Heart left ventricle (tissue), 16 donors: Measurements from ENCODE around the gene PNRC1. TPM values are rescaled to one million over a fixed set of nuclear protein-coding genes. Genes with fewer than 3 reads are reported as not detected.
"Not testable (repeated sequence)": the region's sequence is repeated elsewhere in the genome, so short reads cannot be mapped to it uniquely, and the experiment has no call there.

ENCODE experiments used
- ATAC-seq, 4 donors: fragments of 200-7000 bp; cut with Tn5 transposase; one replicate each; pipeline ENCODE4 v1.9.1; 2020 to 2022; ENCODE audit warnings: moderate library complexity in 4 of 4, mild to moderate bottlenecking in 3 of 4, moderate number of reproducible peaks in 1 of 4
- DNase-seq, 5 donors: peaks; one replicate each; pipeline ENCODE4 v3.0.0-alpha.2; 2020
- H3K27ac ChIP-seq, 12 donors: fragments of 200-600 bp; sonication (generic) in 4 of 12; one replicate each; pipeline versions ENCODE4 v1.5.0 to v1.8.0; 2016 to 2022; ENCODE audit warnings: mild to moderate bottlenecking in 2 of 12
- H3K27me3 ChIP-seq, 9 donors: fragments of 200-600 bp; sonication (generic) in 2 of 9; one replicate each; pipeline versions ENCODE4 v1.5.1 to v1.8.0; 2016 to 2022; ENCODE audit warnings: mild to moderate bottlenecking in 3 of 9
- H3K36me3 ChIP-seq, 9 donors: fragments of 200-600 bp; sonication (generic) in 2 of 9; one replicate each; pipeline versions ENCODE4 v1.5.0 to v1.8.0; 2018 to 2022; ENCODE audit warnings: mild to moderate bottlenecking in 2 of 9
- H3K4me1 ChIP-seq, 12 donors: fragments of 200-600 bp; sonication (generic) in 4 of 12; one replicate each; pipeline versions ENCODE4 v1.5.0 to v1.8.0; 2016 to 2022; ENCODE audit warnings: mild to moderate bottlenecking in 3 of 12
- H3K4me3 ChIP-seq, 12 donors: fragments of 200-600 bp; sonication (generic) in 4 of 12; one replicate each; pipeline versions ENCODE4 v1.5.0 to v1.8.0; 2017 to 2022; ENCODE audit warnings: mild to moderate bottlenecking in 9 of 12, moderate library complexity in 4 of 12
- H3K9me3 ChIP-seq, 12 donors: fragments of 200-600 bp; sonication (generic) in 4 of 12; one replicate each; pipeline versions ENCODE4 v1.5.0 to v1.8.0; 2016 to 2022; ENCODE audit warnings: mild to moderate bottlenecking in 1 of 12
- POLR2A ChIP-seq, 2 donors: fragments of 450-650 bp; IDR thresholded peaks; one replicate each; pipeline ENCODE4 v1.6.1; 2017; ENCODE audit warnings: antibody characterized with exemption in 2 of 2, mild to moderate bottlenecking in 2 of 2, moderate library complexity in 2 of 2
- WGBS, 4 donors: extraction: QIAGEN DNeasy Blood & Tissue Kit in 2 of 4; methylation state at CpG; one replicate each; pipeline versions ENCODE4 v1.1.5 to v1.1.7; 2013 to 2018; 5-methylcytosine and 5-hydroxymethylcytosine counted together
- intact Hi-C, 10 donors: fragments of 100-400 bp; cut with DNase I; formaldehyde crosslinking; loops; one replicate each; pipeline versions ENCODE4 v1.11.1 to v1.14.2; 2022
- polyA plus RNA-seq, 2 donors: library from polyadenylated mRNA; stranded (reverse); fragments of 200-250 nt; gene quantifications; one replicate each; pipeline ENCODE4 v1.2.3, GENCODE V29; 2013
- total RNA-seq, 9 donors: library from RNA; depleted of rRNA in 2 of 9; stranded (reverse); fragments of >200 nt in 2 of 9; fragmentation: NEBNext Ultra II Directional in 3 of 9; extraction: Animal tissue kit (Norgen Biotek cat#: 25700) in 3 of 9; gene quantifications; one replicate each; pipeline versions ENCODE4 v1.1.0 to v1.2.4, GENCODE V29; 2016 to 2023
- TF ChIP-seq, protein P1 (sequence below), 12 donors: fragments of 200-600 bp; sonication (generic) in 4 of 12; IDR thresholded peaks; one replicate each; pipeline versions ENCODE4 v1.5.0 to v1.8.0; 2018 to 2022; ENCODE audit warnings: antibody characterized with exemption in 12 of 12, mild to moderate bottlenecking in 5 of 12
- donor health status: ischemic (EF 13 %, LVEDD 7.1; RV severe dilation, severe dysfunction).
- donor health status: healthy with polysubstance abuse.
- donor health status: DM: no; HTN: yes; CAD: no.
- donor health status: DM: no; HTN: no; CAD: no.
- donor health status: ischemic (EF 25% LVEDD 6.9; RV normal size, moderate dysfunction).
- donor health status: ischemic (EF 25% LVEDD 5.7; RV mildly dilated, moderate dysfunction).
- donor health status: healthy.
- donor health status: DM: yes; HTN: yes; CAD: no.
- donor health status: ischemic (EF 35%, LVEDD 5.7; RV mildly dilated, moderate dysfunction).
- donor health status: nonischemic (EF 11% LVEDD 7.7; RV severe dilation, severe dysfunction).
- donor health status: DM: yes; HTN: yes; CAD: no.
- donor health status: PGD.
- donor health status: ischemic (EF 29% LVEDD 5.4; RV normal size, mild dysfunction).
- donor health status: nonischemic (EF 23%, LVEDD 6.1; RV moderate dilation, normal function).

The PNRC1 gene
- total and polyA plus RNA-seq, 11 donors: 46.1 to 280 (median 183) TPM

DNA sequence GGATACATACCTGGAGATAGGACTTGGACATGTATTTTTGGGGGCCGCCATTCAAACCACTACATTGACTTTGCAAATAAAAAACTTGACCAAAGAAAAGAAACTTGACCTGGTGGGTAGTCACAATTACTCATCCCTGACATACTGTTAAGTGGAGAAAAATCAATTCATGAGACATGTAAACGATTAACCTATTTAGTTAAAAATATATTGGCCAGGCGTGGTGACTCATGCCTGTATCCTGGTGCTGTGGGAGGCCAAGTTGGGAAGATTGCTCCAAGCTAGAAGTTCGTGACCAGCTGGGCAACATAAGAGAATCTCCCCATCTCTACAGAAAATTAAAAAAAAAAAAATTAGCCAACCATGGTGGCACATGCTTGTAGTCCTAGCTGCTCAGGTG, 39.8 kb downstream of the PNRC1 start:
- TF ChIP-seq POLR2A (IDR thresholded peaks at IDR 0.05): no peak
- TF ChIP-seq, protein P1, sequence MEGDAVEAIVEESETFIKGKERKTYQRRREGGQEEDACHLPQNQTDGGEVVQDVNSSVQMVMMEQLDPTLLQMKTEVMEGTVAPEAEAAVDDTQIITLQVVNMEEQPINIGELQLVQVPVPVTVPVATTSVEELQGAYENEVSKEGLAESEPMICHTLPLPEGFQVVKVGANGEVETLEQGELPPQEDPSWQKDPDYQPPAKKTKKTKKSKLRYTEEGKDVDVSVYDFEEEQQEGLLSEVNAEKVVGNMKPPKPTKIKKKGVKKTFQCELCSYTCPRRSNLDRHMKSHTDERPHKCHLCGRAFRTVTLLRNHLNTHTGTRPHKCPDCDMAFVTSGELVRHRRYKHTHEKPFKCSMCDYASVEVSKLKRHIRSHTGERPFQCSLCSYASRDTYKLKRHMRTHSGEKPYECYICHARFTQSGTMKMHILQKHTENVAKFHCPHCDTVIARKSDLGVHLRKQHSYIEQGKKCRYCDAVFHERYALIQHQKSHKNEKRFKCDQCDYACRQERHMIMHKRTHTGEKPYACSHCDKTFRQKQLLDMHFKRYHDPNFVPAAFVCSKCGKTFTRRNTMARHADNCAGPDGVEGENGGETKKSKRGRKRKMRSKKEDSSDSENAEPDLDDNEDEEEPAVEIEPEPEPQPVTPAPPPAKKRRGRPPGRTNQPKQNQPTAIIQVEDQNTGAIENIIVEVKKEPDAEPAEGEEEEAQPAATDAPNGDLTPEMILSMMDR (IDR thresholded peaks at IDR 0.05): no peak
- Histone ChIP-seq H3K9me3 (no peaks in the 10 kb centered on the region), H3K4me1 (peaks cover 0 to 14% (median 6%) of the 10 kb centered on the region in 12 donors), H3K27ac (no peak overlapping the region), H3K27me3 (no peaks in the 10 kb centered on the region), H3K4me3 (no peak overlapping the region), H3K36me3 (no peaks in the 10 kb centered on the region)
- ATAC-seq (no peak), DNase-seq (no peak)
- intact Hi-C loops: loop anchor here in 6 of 10 donors (5.0 to 10.0 kb wide), 3 partner anchors 122 to 234 kb away; partner anchors contain the start of gene UBE2J1 (in 1 of the 6)
- 91 to 94% (median 93%) methylated on average over 4 of the region's 4 CpGs for WGBS, 4 donors

DNA sequence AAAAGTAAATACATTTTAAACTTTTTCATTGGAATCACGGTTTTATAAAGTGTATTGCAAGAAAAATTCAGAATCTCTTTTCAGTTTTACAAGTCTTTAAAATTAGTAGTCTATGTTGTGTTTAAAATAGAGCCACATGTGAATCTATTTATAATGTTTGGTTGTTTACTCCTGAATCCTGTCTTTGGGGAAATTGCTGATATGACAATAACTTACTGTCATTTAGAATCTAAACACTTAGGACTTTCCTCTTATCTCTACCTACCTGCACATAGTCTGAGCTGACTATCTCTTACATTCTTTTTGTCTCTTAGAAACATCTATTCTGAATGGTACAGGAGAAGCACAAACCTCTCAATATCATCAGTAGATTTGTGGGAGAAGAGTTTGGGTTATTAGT, 41.4 kb downstream of the PNRC1 start:
- DNase-seq (no peak), ATAC-seq (no peak)
- TF ChIP-seq, protein P1 (IDR thresholded peaks at IDR 0.05): no peak
- TF ChIP-seq POLR2A (IDR thresholded peaks at IDR 0.05): no peak
- no peak overlapping the region for H3K4me3 ChIP-seq
- no peaks in the 10 kb centered on the region for H3K9me3 ChIP-seq
- intact Hi-C loops: loop anchor here in 8 of 10 donors (1.0 to 10.0 kb wide), 6 partner anchors 119 to 233 kb away; partner anchors contain the start of gene UBE2J1 (in 1 of the 8)
- WGBS, 4 donors: 86 to 93% (median 86%) methylated on average over 1 of the region's 1 CpG
- H3K27ac ChIP-seq: no peak overlapping the region
- H3K36me3 ChIP-seq: no peaks in the 10 kb centered on the region
- peaks cover 0 to 12% (median 4%) of the 10 kb centered on the region in 12 donors for H3K4me1 ChIP-seq
- no peaks in the 10 kb centered on the region for H3K27me3 ChIP-seq

DNA sequence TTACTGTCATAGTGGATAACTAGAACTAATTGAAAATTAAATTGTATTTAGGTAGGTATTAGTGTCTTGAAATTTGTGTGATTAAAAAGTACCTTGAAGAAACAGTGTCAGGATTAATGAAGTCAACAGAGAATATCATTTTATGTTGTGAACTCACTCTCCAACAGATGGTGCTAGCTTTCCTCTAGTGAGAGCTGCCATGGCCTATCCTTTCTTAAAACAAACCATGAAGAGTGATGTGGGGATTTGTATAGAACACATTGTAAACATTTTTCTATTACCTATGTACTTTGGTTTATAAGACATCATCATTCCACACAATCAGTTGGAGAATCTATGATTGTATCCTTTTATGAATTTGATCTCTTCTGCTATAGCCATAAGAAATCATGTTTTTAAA, 42.1 kb downstream of the PNRC1 start:
- H3K9me3 ChIP-seq: peaks cover 0 to 3% (median 0%) of the 10 kb centered on the region in 12 donors
- intact Hi-C loops: loop anchor here in 8 of 10 donors (1.0 to 10.0 kb wide), 6 partner anchors 119 to 232 kb away; partner anchors contain the start of gene UBE2J1 (in 1 of the 8)
- no peak for DNase-seq
- TF ChIP-seq, protein P1 (IDR thresholded peaks at IDR 0.05): peak; percentile 22 to 65 (median 54)
- TF ChIP-seq POLR2A (IDR thresholded peaks at IDR 0.05): no peak
- H3K4me1 ChIP-seq: peaks cover 0 to 5% (median 0%) of the 10 kb centered on the region in 12 donors
- H3K4me3 ChIP-seq: no peak overlapping the region
- H3K36me3 ChIP-seq: no peaks in the 10 kb centered on the region
- peak; percentile 53 to 81 (median 60) for ATAC-seq
- no peak overlapping the region for H3K27ac ChIP-seq
- H3K27me3 ChIP-seq: no peaks in the 10 kb centered on the region

DNA sequence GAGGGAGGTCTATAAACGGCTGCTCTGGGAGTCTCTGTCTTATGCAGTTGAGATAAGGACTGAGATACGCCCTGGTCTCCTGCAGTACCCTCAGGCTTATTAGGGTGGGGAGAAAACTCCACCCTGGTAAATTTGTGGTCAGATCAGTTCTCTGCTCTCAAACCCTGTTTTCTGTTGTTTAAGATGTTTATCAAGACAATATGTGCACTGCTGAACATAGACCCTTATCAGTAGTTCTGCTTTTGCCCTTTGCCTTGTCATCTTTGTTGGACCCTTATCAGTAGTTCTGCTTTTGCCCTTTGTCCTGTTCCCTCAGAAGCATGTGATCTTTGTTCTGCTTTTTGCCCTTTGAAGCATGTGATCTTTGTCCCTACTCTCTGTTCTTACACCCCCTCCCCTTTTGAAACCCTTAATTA, 47.7 kb downstream of the PNRC1 start:
- not testable (repeated sequence) for H3K4me1 ChIP-seq, H3K4me3 ChIP-seq, H3K36me3 ChIP-seq, ATAC-seq, H3K27ac ChIP-seq, DNase-seq, H3K27me3 ChIP-seq
- 62 to 82% (median 71%) methylated on average over 2 of the region's 2 CpGs for WGBS, 4 donors
- intact Hi-C loops: loop anchor here in 1 of 10 donors (10.0 kb wide), 1 partner anchor 227 kb away; the partner anchor contains the start of gene UBE2J1
- H3K9me3 ChIP-seq: peaks cover 0 to 15% (median 2%) of the 10 kb centered on the region in 12 donors

DNA sequence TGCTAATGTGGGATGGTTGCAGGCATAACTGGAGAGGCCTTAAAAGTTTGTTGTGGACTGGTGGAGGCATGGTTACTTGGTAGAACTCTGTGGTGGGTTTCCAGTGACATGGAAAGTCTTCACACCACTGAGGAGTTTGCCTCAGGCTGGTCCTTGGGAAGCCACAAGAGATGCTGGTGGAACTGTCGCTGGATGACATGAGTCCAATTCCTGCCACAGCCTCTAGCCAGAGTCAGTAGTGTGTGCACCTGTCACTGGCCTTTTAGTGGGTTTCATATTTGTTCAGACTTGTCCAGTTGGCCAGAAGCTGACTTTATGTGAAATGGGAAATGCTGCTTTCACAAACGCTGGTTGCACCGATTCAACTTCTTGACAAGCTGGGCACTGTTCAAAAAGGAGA, 51.0 kb downstream of the PNRC1 start:
- TF ChIP-seq, protein P1 (IDR thresholded peaks at IDR 0.05): no peak
- no peak for TF ChIP-seq POLR2A (IDR thresholded peaks at IDR 0.05)
- H3K9me3 ChIP-seq: peaks cover 0 to 15% (median 2%) of the 10 kb centered on the region in 12 donors
- H3K36me3 ChIP-seq: no peaks in the 10 kb centered on the region
- ATAC-seq (no peak), DNase-seq (no peak)
- WGBS, 4 donors: 95 to 99% (median 97%) methylated on average over 3 of the region's 3 CpGs
- H3K4me3 ChIP-seq: no peak overlapping the region
- no peaks in the 10 kb centered on the region for H3K27me3 ChIP-seq
- no peak overlapping the region for H3K27ac ChIP-seq
- H3K4me1 ChIP-seq: no peaks in the 10 kb centered on the region
- intact Hi-C loops: no loop called here
